ENCODE results near the gene NRCAM.
"Not testable (repeated sequence)": the region's sequence is repeated elsewhere in the genome, so short reads cannot be mapped to it uniquely, and the experiment has no call there.

NRCAM gene

DNA sequence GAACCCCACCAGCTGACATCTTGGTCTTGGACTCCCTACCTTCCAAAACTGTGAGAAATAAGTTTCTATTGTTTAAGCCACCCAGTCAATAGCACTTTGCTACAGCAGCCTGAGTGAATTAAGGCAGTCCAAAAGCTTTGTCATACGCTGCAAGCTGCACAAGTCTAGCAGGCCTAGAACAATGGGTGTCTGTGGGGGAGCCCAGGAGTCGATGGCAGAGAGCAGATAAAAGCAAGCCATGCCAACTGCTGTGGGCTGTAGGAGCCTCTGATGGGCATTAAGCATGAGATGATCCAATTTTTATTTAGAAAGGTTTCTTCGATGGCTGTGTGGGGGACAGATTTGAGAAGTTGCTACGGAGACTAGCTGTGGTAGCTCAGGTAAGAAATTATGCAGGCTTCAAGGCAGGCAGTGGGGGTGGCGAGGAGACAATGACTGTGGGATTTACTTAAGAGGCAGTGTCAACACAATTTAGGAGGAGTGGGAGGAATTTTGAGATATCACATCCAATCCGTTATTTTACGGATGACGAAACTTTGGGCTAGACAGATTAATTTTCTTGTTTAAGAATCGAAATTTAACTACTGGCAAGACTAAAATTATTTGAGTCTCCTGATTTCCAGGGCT lies 110.4 kb downstream of the NRCAM start:
- DNase-seq (ENCODE audit: low read depth in 2 of 2), result no peak

DNA sequence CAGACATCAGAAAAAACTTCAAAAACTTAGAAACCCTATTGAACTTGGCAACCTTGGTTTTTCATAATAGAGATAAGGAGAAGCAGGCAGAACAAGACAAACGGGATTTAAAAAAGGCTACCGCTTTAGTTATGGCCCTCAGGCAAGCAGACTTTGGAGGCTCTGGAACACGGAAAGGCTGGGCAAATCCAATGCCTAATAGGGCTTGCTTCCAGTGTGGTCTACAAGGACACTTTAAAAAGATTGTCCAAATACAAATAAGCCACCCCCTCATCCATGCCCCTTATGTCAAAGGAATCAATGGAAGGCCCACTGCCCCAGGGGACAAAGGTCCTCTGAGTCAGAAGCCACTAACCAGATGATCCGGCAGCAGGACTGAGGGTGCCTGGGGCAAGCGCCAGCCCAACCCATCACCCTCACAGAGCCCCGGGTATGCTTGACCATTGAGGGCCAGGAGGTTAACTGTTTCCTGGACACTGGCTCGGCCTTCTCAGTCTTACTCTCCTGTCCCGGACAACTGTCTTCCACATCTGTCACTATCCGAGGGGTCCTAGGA lies 115.3 kb downstream of the NRCAM start:
- DNase-seq (ENCODE audit: low read depth in 2 of 2), result no peak

DNA sequence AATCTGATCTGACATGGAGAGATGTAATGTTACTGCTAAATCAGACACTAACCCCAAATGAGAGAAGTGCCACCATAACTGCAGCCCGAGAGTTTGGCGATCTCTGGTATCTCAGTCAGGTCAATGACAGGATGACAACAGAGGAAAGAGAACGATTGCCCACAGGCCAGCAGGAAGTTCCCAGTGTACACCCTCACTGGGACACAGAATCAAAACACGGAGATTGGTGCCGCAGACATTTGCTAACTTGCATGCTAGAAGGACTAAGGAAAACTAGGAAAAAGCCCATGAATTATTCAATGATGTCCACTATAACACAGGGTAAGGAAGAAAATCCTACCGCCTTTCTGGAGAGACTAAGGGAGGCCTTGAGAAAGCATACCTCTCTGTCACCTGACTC lies 115.8 kb downstream of the NRCAM start:
- DNase-seq (ENCODE audit: low read depth in 2 of 2), result not testable (repeated sequence)

DNA sequence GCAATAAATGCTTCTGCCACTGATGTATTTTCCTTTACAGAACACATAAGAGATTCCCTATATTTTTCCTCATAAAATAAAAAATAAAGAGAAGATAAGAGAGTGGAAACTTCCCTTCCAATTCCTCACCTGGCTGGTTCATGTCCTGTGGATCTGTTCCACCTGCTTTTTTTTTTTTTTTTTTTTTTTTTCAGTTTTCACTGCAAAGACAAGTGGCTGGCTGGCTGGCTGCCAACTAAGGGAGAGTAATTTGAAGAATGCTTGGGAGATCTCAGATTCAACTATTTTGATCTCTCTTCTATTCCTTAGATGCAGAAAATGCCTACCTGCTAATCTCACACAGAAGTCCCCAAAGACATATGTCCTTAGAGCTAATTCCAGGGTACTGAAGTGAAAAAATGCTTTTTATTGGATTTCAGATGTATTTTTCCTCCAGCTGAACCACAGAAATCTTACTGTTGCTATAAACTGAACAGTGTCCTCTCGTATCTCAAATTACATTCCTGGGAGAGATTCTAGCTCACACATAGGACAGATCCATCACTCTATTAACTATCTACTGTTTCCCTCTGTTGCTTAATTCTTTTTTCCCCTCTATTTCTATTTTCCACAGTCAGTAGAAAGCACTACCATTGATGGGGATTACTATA lies 120.8 kb downstream of the NRCAM start:
- no peak for DNase-seq (ENCODE audit: low read depth in 2 of 2)

DNA sequence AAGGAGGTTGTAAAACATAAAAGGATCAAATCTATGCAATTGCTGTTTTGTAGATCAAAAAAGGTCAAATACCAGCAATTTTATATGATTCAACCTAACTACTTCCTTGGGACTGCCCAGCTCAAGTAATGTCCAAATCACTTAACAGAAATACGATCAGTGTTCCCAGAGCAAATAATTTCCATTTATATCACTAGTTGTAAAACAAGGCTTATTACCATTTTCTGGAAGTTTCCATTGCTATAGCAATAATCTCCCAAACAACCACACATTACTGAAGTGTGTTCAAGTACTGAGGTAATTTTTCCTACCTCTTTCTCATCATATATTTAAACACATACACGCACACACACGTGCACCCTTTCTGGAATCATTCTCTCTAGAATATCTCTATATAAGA lies 123.3 kb downstream of the NRCAM start:
- no peak for DNase-seq (ENCODE audit: low read depth in 2 of 2)

DNA sequence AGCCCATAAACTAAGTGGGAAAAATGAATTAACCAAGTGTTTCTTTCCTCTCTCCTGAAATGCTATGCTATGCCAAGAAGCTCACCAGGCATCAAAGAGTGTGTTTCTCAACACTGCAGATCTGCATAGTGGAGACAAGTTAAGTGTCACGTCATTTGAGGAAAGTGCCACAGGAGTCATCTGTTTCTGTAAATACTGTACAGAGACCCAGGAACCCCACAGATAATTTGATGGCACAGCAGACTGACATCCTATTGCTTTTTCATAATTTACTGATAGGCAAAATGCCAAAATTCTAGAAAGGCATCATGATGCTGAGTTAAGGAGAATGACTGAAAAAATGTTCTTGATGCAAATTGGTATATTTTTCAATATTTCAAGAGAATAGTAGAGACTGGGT lies 124.3 kb downstream of the NRCAM start:
- no peak for DNase-seq (ENCODE audit: low read depth in 2 of 2)

DNA sequence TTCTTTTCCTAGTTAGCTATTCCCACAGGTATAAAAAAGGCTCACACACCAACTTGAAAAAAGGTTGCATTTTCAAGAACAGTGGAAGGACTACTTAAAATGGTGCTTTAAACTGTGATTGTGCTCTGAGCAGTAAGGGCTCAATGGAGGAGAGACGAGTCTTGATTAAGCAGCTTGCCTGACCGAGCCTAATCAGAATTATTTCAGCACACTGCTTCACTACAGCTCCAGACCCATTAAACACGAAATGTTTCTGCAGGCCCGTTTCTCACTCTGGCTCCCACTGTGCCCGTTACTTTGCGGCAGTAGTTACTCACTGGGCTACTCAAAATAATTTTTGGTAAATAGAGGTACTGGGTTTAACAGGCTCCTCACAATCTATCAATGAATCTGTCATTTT lies 126.0 kb downstream of the NRCAM start:
- DNase-seq (ENCODE audit: low read depth in 2 of 2), result no peak

DNA sequence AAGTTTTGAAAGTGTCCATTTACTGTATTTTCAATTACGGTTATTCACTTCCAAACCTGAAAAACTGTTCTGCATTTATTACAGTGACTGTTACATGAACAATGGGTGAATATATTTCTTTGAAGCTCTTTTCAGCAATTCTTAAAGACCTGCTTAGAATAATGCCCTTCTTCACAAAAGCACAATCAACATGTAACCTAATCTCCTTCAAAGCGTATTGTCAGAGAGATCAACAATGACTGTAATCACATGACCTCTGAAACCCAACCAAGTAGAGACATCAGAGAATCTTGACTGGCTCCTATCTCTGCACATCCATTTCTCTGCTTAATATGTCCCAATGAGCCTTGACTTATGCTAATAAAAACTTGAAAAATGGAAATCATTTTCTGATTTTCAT lies 126.7 kb downstream of the NRCAM start:
- DNase-seq (ENCODE audit: low read depth in 2 of 2), result no peak

DNA sequence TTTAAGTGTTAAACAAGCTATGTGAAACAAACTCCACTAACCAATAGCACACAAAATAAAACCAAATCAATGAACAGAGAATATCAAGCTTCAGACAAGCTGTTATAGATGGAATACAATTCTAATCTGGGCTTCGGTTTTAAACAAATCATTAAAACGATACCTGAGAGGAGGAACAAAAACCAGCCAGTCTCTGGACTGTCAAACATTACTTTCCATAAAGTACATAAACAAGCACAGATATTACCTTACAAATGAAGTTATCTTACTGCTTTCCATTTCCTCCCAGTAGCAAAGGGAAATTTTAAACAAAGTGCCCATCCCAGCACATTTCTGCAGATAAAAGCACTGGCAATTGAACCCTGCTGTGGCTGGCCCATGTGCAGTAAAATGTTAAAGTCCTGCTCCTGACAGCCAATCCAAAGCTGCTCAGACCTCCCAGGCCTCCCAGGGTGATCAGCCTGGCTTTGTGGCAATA lies 128.0 kb downstream of the NRCAM start:
- DNase-seq (ENCODE audit: low read depth in 2 of 2), result no peak

DNA sequence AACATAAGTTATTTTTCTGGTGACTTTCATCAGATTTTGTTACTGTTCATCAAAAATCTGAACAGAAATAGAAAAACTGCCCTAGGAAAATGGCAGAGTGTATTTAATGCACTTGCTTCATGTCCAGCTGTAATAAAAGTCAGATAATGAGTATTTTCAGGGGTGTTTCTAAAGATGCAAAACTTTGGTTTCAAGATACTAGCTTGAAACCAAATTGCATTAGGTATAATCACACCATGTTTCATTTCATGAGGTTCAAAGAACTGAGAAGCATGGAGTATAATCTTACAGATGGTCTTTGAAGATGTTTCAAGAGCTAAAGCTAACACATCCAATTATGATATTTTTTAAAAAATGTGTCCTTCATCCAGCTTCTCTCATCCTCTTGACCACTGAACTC lies 128.9 kb downstream of the NRCAM start:
- DNase-seq (ENCODE audit: low read depth in 2 of 2), result no peak

DNA sequence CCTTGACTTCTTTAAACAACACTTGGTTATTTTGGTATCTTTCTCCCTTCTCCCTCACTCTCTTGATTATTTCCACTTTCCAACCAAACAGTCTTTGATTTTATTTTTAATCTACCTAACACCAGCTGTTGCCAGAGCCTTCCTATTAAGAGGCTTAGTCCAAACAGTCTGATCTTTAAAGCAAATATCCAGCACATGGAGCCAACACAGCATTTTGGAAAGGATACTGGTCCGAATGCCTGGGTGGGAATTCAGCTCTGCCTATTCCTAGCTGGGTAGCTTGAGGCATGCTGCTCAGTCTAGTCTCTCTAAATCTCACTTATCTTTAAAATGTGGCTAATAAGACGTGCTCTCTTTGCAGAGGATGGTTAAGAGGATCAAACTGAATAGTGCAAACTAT lies 129.3 kb downstream of the NRCAM start:
- DNase-seq (ENCODE audit: low read depth in 2 of 2), result no peak

DNA sequence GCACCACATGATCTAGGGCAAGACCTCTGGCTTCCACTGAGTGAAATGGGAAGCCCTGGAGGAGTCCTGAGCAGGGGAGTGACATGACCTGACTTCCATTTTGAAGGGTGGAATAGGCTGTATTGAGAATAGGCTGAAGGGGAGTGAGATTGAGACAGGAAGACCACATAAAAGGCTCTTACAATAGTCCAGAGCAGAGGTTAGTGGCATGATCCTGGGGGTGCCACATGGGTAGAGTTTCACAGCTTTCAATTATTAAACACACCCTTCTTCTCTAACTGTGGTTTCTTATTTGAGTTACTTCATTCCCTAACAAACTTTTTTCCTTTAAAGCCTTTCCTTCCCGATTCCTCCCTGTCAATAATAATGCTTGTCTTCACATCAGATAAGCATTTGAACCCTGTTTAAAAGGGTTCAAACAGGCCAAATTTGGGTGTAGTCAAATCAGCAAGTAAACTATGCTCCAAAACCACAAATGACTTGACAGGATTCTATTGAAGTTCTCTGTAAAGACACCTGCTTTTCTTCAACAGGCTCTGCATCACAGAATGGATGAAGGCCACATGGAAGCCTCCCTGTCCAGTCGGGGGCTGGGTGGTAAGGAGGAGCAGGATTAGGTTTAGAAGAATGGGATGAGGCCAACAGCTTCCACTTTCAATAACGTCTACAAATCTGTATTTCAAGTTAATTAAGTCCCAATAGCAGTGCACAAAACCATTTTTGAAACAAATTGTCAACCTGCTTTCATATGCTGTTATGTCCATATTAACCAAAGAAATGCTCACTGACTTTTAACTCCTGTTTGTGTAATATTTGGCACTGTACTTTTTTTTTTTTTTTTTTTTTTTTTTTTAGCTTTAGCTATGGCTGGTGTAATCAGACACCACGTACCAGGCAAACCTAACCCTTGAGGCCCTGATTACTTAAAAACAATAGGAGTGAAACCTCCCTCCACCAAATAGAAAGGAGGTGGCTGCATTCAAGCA lies 131.9 kb downstream of the NRCAM start:
- no peak for DNase-seq (ENCODE audit: low read depth in 2 of 2)

DNA sequence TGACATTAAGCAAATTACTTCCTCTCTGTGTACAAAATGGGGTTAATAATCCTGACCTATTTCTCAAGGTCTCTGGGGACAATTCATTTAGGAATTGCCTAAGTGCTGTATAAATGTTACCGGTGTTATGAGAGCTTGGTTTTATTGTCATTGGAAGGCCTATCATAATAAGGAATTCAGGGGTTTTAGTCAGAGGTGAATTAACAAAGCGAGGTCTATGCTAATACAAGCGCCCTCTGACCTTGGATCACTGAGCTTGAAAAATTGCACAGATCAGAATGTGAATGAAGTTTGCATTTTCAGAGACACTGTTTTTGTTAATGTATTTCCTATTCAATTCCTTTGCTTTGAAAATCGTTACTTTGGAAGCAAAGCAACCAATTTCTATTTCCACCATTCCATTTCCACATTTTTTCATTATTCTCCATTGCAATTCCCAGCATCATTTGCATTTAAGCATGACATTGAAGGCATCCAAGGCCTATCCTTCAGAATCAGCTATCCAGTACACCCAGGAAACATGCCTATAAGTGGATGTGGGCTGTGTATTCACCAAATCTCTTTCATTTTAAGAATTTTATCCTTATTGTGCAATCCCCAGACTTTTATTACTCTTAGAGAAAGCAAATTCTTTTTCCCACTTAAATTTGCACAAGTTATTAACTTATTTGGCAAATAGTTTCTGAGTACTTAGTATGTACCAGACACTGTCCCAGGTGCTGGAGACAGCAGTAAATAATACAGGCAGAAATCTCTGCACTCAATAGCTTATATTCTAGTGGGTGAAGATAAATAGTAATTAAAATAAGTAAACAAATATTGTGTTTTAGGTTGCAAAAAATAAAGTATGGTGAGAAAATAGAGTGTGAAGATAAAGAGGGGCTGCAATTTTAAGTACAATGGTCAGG lies 133.1 kb downstream of the NRCAM start:
- DNase-seq (ENCODE audit: low read depth in 2 of 2), result no peak

DNA sequence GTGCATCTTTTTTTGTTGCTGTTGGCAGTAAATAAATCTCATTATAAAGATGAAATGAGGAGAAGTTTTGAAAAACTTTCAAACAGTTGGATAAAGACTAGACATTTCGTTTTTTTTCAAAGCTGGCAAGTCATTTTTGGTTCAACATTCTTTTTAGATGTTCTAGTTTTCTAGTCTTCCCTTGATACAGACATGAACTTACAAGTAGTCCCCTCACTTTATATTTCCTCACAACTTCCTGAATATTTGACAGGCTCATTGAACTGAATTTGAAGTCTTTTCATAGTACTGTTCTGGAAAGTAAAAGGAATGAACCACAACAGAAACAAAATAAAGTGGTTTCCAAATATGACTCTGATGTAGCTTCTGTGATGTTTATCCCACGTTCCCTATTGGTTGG lies 134.2 kb downstream of the NRCAM start:
- DNase-seq (ENCODE audit: low read depth in 2 of 2), result no peak

DNA sequence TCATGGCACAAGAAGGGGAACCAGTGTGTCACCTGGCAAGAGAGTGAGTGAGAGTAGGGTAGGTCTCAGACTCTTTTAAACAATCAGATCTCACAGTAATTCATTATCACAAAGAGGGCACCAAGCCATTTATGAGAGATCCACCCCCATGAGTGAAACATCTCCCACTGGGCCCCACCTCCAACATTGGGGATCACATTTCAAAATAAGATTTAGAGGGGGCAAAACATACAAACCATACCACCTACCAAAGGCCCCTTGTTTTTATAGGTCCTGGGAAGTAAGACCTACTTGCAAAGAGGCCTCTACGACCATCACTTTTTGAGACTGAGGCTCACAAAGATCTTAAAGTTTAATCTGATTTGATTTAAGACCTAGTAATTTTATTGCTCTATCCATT lies 134.9 kb downstream of the NRCAM start:
- DNase-seq (ENCODE audit: low read depth in 2 of 2), result no peak

DNA sequence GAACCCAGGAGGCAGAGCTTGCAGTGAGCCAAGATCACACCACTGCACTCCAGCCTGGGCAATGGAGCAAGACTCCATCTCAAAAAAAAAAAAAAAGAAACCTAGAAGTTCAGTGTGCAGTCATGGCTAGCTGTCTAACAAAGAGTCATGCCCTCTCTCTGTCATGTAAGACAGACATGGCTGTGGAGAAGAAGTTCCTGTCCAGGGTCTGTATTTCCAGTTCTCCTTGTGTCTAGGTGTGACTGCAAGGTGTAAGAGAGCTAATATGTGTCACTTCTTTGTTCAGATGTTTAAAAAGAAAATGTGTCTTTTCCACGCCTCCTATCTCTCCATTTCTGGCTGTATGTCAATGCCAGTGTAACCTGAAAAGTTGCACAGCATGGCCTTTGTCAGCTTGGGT lies 139.5 kb downstream of the NRCAM start:
- no peak for DNase-seq (ENCODE audit: low read depth in 2 of 2)

DNA sequence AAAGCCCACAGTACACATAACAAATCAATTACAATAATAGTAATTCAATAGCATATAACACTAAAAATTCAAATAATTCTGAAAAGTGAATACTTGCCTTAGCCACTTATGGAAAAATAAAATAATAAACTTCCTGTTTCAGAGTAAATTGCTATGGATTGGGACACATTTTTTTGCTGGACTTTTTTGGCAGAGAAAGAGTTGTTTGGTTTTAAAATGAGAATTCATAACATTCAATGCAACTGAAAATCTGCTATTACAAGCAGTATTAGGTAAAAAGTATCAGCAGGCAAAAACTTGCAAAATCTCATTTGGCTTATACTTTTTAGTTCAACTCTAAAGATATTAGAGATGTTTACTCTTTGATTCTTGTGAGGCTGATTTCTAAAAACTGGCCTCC lies 141.7 kb downstream of the NRCAM start:
- DNase-seq (ENCODE audit: low read depth in 2 of 2), result no peak

DNA sequence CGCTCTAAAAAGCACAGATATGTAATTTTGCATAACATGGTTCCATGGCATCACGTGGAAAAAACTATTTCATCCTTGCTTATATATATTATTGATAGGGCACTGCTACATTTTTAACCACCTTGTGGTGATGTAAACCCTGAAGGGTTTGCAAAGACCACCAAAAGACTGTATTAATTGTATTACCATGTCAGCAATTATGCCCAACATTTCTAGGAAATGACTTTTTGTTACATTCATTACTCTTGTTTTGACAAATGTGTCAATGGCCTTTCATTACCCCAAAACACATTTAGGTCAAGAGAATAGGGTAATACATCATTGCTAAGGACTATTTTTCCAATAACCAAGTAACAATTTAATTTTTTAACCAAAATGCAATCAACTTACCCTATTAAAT lies 142.2 kb downstream of the NRCAM start:
- no peak for DNase-seq (ENCODE audit: low read depth in 2 of 2)

DNA sequence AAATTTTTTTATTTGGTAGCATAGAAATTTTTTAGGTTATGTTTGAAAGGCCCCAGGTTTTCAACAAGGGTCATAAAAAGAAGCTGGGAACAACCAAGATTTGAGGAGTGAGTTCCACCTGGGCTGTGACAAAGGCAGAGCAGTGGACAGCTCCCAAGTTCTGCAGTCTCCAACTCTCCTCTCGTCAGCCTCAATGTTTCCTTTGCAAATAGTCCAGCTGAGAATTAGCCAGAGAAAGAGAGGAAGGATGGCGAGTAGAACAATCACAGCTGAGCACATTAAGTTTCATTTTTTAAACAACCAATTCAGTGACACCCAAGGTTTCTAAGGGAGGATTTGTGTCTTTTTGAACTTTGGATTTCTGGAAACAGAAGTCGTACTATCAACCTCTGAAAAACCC lies 143.2 kb downstream of the NRCAM start:
- DNase-seq (ENCODE audit: low read depth in 2 of 2), result no peak

DNA sequence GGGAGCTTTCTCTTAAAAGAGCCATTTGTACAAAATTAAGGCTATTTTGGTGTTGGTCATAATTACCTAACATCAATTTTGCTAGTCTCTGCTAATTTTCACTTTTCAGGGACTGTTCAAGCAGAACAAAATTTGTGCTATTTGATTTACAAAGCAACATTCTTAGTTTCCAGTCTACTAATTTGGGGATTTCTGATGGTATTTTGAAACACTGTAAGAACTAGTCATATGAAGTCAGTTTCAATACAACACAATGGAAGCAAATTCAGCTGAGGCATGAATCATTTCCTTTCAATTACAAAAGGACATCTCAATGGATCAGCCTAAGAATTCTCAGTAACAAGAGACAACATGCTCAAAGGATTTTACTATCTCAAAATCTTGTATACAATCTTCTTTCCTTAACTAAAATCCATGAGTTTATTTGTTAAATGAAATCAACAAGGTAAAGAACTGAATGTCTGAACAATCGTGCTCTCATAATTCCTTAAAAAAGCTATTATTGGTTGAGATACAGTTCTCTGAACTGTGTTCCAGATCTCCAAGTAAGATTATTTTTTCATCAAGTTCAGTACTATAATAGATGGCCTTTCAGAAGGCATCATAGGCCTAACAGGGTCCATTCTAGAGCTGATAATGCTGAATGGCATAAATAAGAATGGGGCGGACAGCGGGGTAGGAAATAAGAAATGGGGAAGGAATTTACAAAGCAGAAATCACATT lies 144.6 kb downstream of the NRCAM start:
- no peak for DNase-seq (ENCODE audit: low read depth in 2 of 2)

DNA sequence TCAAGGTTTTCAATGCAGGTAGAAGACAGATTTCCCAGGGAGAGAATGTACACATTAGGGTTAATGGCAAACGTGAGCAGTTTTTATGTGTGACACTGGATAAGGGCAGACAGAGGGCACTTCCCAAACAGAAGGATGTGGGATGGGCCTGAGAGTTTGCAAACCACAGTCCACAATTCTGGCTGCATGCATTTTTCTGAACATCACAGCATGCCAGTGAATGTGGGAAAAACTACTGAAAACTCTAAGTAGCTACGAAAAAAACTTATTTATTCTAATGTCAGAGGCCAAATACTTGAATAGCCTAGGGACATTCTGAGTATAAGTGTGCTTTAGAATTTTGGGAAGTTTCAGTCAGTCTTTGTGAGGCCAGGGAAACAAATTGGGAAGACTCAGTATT lies 145.9 kb downstream of the NRCAM start:
- DNase-seq (ENCODE audit: low read depth in 2 of 2), result no peak
